ENCODE measurements around the gene ZNF638. TPM values are rescaled to one million over a fixed set of nuclear protein-coding genes. Genes with fewer than 3 reads are reported as not detected.

The ZNF638 gene
- total RNA-seq, 1 experiment from 2014 or later: 109 TPM

GRCh38 chr2:71332435-71332796 is 834 bp downstream of the ZNF638 start:
- DNase-seq (ENCODE audit: low spot score) (no peak), ATAC-seq (no peak)
- ChIA-PET CTCF (interaction anchor here (0.9 to 4.8 kb wide), 18 partner anchors 9 to 194 kb away, joined by 3 to 77 read pairs (median 6); partner anchors contain the start of gene PAIP2B), POLR2A (interaction anchor here (1.3 to 2.3 kb wide), 4 partner anchors 55 to 202 kb away, joined by 3 to 11 read pairs (median 4); partner anchors contain the start of genes MPHOSPH10 and PAIP2B)
- TF ChIP-seq CREB1 (CRISPR knock-in tag; IDR thresholded peaks at IDR 0.05) (no peak), CREM (CRISPR knock-in tag; IDR thresholded peaks at IDR 0.05) (no peak), ATF2 (CRISPR knock-in tag; IDR thresholded peaks at IDR 0.05; ENCODE audit: borderline replicate concordance, low read depth) (no peak), ZNF219 (CRISPR knock-in tag; IDR thresholded peaks at IDR 0.05; ENCODE audit: borderline replicate concordance) (no peak), ZBTB21 (CRISPR knock-in tag; IDR thresholded peaks at IDR 0.05; ENCODE audit: borderline replicate concordance) (no peak), JUN (CRISPR knock-in tag; IDR thresholded peaks at IDR 0.05) (no peak), ATF1 (CRISPR knock-in tag; IDR thresholded peaks at IDR 0.05) (no peak), ZNF423 (CRISPR knock-in tag; IDR thresholded peaks at IDR 0.05) (no peak), ATF6 (CRISPR knock-in tag; IDR thresholded peaks at IDR 0.05) (no peak), FOXJ3 (CRISPR knock-in tag; IDR thresholded peaks at IDR 0.05; ENCODE audit: borderline replicate concordance) (no peak), TP53 (CRISPR knock-in tag; IDR thresholded peaks at IDR 0.05) (no peak), CBFB (CRISPR knock-in tag; IDR thresholded peaks at IDR 0.05; ENCODE audit: low read depth) (no peak), ELF4 (CRISPR knock-in tag; IDR thresholded peaks at IDR 0.05; ENCODE audit: low read depth) (no peak), RELA (CRISPR knock-in tag; IDR thresholded peaks at IDR 0.05; ENCODE audit: borderline replicate concordance) (no peak), ZNF317 (CRISPR knock-in tag; IDR thresholded peaks at IDR 0.05; ENCODE audit: borderline replicate concordance, low read depth) (no peak), GRHL2 (CRISPR knock-in tag; IDR thresholded peaks at IDR 0.05; ENCODE audit: insufficient replicate concordance, severe bottlenecking) (no peak), KAT7 (CRISPR knock-in tag; IDR thresholded peaks at IDR 0.05; ENCODE audit: borderline replicate concordance) (no peak)
- TF ChIP-seq, protein P1, sequence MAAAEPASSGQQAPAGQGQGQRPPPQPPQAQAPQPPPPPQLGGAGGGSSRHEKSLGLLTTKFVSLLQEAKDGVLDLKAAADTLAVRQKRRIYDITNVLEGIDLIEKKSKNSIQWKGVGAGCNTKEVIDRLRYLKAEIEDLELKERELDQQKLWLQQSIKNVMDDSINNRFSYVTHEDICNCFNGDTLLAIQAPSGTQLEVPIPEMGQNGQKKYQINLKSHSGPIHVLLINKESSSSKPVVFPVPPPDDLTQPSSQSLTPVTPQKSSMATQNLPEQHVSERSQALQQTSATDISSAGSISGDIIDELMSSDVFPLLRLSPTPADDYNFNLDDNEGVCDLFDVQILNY (CRISPR knock-in tag; IDR thresholded peaks at IDR 0.05): no peak
- TF ChIP-seq, protein P2, sequence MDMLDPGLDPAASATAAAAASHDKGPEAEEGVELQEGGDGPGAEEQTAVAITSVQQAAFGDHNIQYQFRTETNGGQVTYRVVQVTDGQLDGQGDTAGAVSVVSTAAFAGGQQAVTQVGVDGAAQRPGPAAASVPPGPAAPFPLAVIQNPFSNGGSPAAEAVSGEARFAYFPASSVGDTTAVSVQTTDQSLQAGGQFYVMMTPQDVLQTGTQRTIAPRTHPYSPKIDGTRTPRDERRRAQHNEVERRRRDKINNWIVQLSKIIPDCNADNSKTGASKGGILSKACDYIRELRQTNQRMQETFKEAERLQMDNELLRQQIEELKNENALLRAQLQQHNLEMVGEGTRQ (CRISPR knock-in tag; IDR thresholded peaks at IDR 0.05): no peak
- H3K9me3 Mint-ChIP-seq: no peaks in the 10 kb centered on the region
- peak overlapping the region; percentile 99 for H3K4me3 Mint-ChIP-seq
- H3K27me3 Mint-ChIP-seq (ENCODE audit: low read depth): no peaks in the 10 kb centered on the region
- H3K4me1 Mint-ChIP-seq: peaks cover 43% of the 10 kb centered on the region
- peak overlapping the region; percentile 100 for H3K27ac Mint-ChIP-seq
- peaks cover 4% of the 10 kb centered on the region for H3K36me3 Mint-ChIP-seq

- no peaks in the 10 kb centered on the region for H3K27me3 Mint-ChIP-seq (ENCODE audit: low read depth)
- H3K4me3 Mint-ChIP-seq: peak overlapping the region; percentile 99
- peak overlapping the region; percentile 2; the same call in 1 of the 2 replicates for H3K27ac Mint-ChIP-seq
- ATAC-seq (no peak), DNase-seq (ENCODE audit: low spot score) (no peak)
- no peaks in the 10 kb centered on the region for H3K9me3 Mint-ChIP-seq
- H3K4me1 Mint-ChIP-seq: peaks cover 53% of the 10 kb centered on the region
- peaks cover 4% of the 10 kb centered on the region for H3K36me3 Mint-ChIP-seq
- ChIA-PET POLR2A (no interaction called here), CTCF (interaction anchor here (0.6 to 4.8 kb wide), 4 partner anchors 34 to 177 kb away, joined by 5 to 77 read pairs (median 14); no protein-coding TSS in a partner anchor)
- TF ChIP-seq ATF2 (CRISPR knock-in tag; IDR thresholded peaks at IDR 0.05; ENCODE audit: borderline replicate concordance, low read depth): no peak
Measured at GRCh38 chr2:71333619-71334018, 2.0 kb downstream of the ZNF638 start.
